HG03378 (cell line): ENCODE results near the gene SULT2B1.
"Not testable (repeated sequence)": the region's sequence is repeated elsewhere in the genome, so short reads cannot be mapped to it uniquely, and the experiment has no call there.

ENCODE experiments used
- ATAC-seq: cut with Tn5 transposase; IDR thresholded peaks from one replicate; pipeline ENCODE4 v1.9.1; 2021; ENCODE audit warnings: mild to moderate bottlenecking, moderate library complexity; ENCODE audit not compliant: unreplicated experiment

SULT2B1 gene

DNA sequence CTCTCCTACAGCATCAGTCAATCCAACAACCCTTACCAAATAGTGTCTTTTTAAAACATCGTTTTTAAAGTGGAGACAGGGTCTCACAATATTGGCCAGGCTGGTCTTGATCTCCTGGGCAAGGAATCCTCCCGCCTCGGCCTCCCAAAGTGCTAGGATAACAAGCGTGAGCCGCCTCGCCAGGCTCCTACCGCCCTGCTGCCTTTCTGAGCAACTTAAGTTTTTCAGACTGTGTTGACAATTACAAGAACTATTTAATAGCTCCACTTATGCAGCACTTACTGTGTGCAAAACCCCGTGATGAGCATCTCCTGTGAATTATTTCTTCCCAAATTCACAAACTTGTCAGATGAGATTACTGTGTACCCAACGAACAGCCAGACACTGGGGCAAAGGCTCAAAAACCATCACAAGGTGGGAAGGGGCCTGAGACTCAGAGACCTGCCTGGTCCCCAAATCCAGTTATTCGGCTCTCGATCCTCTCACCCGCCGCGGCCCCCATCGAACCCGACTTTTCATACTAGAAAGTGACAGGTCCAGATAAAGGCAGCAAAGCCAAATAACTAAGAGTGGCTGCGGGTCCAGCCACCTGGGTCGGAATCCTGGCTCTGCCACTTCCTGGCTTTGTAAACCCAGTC is 66.4 kb downstream of the SULT2B1 start:
- ATAC-seq: no peak

DNA sequence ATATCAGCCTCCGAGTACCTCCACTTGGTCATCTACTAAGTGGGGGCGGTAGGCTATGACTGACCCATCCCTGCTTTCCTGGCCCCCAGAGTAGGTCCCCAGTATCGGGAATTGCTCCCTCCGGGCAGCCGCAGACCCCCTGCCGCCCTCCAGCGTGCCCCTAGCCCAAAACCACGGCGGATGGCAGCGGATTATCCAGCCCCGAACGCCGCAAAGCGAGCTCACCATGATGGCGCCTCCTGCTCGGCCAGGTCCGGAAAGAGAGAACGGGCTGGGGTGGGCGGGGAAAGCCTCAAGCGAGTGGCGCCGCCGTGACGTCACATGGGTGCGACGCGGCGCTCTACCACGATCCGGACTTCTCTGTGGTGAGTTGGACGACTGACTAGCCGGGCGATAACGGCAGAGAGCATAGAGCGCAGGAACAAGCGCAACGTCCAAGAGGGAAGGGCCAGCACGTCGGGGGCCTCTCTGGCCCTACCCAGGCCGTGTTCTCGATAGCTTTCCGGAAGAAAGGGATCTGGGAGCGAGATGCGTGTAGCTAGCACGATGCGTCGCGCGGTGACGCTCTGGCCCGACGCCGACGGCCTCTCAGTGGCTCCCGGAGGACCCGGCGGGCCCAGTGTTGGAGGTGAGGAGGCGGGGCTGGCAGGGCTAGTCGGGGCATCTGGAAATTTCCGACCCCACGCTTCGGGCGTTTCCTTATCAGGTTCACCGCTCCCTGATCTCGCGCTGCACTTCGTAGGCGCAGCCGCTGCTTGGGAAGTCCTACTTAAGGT is 67.1 kb downstream of the SULT2B1 start, which contains the start of the genes RPL18 and SPHK2:
Gene RPL18, minus strand, starts transcription at position 263 of the 776 bp plus-strand sequence. Its CDS starts 35 bp downstream, at position 228.
Gene SPHK2, plus strand, starts transcription at position 591 of the 776 bp plus-strand sequence. CDS start 1,009 bp downstream, outside the sequence.
- ATAC-seq: peak; percentile 79

DNA sequence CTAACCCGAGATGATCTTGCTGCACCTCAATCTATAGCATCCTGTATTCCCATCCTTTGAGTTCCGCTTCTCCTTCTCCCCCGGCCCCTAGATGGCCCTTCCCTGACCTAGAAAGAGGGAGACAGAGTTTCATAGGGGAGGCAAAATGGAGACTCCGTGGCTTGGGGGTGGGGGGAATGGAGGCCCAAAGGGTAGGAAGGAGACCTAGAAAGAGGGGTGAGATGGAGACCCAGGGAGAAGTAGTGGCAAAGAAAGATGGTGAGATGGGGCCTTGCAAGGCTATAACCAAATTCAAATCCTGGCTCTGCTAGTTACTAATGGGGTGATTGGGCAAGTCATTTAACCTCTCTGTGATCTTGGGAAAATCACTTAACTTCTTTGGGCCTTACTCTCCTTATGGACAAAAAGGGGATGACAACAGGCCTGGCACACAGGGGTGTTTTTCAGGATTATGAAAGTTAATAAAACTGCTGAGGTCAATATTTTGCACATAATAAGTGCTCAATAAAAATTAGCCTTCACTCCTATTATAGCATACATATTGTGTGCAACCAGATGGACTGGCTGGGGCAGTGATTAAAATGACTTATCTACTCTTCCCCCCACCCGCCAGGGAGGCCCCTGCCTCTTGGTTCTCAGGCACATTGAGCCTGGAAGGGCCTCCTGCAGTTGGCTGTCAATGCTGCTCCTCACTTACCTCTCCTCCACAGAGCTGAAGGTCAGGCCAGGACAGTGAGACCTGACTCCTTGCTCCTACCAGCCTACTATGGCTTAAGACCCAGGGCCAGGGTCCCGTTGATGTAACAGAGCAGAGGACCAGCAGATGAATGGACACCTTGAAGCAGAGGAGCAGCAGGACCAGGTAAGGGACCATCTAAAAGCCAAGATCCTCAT is 68.0 kb downstream of the SULT2B1 start:
- ATAC-seq: no peak

DNA sequence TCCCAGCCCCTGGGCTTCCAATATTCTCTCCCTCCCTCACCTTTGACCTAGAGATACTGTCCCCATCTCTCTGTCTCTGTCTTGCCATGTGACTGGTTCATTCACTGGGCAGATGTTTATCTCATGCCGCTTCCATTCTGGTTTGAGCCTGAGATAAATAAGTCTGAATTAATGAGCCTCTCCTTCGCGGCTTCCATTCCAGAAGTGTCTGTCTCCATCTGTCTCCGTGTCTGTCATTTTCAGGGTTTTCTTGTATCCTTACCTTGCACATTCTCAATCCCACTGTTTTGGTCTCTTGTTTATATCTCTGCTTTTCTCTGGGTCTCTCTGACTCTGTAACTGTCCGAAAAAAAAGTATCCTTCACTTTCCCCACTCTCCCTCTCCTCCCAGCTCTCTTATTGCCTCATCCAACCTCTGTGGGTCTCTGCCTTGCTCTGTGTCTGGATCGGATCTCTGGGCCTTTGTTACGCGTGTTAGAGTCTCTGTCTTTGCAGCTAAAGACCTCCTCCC is 71.6 kb downstream of the SULT2B1 start:
- no peak for ATAC-seq

DNA sequence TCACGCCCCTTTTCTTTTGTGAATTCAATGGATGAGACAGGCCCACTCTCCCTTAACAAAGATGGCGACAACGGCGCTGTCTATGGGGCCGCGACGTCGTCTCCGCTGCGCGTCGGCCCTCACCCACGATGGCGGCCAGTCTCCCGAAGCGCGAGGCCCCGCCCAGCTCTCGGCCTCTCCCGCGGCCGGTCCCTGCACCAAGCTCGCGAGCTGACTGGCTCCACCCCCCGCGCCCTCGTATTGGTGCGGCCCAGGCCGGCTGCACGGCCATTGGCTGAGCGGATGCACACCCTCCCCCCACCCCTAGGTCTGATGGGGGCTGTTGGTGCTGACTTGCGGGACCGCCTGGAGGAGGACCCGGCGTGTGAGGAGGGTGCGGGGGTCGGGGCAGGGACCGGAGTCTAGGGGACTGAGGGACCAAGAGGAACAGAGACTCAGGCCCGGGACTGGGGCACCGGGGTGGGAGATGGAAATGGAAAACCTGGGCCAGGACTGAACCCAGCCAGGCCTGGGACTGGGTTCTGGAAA is 72.2 kb downstream of the SULT2B1 start:
- no peak for ATAC-seq

DNA sequence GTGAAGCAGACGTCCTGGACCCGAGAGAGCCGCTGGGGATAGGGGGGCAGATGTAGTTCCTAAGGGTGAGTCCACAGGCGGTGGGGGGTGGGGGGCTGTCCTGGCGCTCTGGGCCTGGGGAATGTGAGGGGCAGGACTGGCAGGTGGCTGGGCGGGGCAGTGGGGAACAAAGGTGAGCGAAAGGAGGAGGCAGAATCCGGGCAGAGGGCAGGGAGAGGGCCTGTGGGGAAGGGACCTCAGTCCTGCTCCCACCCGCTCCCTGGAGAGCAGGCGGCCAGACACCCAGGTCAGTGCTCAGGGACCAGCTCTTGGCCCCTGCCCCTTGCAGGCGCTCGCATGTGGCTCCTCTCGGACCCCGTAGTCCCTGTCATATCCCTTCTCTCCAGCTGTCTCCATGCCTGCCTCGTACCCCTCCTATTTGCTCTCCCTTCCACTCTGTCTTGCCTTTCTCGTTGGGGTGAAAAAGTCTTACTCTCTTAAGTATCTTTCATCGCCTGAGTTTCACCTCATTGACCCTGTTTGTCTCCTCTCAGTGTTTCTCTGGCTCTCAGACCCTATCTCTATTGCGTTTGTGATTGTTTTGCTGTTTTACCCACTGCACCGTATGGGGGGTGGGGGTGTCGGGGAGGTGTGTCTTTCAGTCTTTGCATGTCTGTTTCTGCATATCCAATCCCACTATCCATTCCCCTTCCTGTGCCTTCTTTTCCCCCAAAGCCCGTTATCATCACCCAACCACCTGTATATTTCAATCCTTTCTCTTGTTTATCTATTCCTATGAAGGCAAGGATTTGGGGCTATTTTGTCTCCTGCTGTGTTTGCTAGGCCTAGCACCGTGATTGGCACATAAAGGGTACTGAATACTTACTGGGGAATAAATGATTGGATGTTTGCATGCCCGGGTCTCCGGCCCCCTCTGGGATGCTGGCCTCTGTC is 73.1 kb downstream of the SULT2B1 start:
- no peak for ATAC-seq

DNA sequence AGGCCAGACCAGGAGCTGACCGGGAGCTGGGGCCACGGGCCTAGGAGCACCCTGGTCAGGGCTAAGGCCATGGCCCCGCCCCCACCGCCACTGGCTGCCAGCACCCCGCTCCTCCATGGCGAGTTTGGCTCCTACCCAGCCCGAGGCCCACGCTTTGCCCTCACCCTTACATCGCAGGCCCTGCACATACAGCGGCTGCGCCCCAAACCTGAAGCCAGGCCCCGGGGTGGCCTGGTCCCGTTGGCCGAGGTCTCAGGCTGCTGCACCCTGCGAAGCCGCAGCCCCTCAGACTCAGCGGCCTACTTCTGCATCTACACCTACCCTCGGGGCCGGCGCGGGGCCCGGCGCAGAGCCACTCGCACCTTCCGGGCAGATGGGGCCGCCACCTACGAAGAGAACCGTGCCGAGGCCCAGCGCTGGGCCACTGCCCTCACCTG is 73.9 kb downstream of the SULT2B1 start:
- ATAC-seq: no peak

DNA sequence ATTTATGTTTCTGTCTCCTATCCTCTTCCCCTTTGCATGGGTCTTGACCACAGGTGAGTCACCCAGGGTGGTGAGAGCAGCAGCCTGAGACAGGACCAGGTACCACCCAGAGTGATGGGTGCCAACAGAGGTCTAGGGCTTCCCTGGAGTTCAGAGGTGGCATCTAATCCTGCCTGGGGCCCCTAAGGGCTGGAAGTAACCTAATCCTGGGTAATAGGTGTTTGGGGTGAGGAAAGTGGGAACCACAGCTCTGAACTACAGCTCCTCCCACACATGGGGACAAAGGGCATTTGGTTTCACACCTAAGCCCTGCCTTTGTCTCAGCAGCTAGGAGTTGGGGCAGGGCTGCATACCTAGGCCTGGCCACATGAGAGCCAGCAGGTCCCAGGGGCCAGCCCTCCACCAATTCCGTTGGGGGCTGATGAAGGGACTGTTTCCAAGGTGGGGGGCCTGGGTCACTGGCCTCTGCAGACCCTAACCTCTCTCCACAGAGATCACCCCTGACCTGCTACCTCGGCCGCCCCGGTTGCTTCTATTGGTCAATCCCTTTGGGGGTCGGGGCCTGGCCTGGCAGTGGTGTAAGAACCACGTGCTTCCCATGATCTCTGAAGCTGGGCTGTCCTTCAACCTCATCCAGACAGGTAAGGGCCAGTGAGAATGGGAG is 75.4 kb downstream of the SULT2B1 start:
- ATAC-seq: no peak

DNA sequence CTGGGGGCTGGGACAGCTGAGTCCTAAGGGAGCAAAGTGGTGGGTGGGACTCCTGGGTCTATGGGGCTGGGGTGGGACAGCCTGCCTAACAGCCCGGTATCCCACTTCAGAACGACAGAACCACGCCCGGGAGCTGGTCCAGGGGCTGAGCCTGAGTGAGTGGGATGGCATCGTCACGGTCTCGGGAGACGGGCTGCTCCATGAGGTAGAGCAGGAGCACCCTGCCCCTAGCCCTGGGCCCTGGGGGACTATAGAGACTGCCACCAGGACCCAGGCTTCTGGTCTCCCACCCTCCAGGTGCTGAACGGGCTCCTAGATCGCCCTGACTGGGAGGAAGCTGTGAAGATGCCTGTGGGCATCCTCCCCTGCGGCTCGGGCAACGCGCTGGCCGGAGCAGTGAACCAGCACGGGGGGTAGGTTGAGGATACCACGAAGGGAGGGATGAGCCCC is 75.9 kb downstream of the SULT2B1 start:
- ATAC-seq: no peak

DNA sequence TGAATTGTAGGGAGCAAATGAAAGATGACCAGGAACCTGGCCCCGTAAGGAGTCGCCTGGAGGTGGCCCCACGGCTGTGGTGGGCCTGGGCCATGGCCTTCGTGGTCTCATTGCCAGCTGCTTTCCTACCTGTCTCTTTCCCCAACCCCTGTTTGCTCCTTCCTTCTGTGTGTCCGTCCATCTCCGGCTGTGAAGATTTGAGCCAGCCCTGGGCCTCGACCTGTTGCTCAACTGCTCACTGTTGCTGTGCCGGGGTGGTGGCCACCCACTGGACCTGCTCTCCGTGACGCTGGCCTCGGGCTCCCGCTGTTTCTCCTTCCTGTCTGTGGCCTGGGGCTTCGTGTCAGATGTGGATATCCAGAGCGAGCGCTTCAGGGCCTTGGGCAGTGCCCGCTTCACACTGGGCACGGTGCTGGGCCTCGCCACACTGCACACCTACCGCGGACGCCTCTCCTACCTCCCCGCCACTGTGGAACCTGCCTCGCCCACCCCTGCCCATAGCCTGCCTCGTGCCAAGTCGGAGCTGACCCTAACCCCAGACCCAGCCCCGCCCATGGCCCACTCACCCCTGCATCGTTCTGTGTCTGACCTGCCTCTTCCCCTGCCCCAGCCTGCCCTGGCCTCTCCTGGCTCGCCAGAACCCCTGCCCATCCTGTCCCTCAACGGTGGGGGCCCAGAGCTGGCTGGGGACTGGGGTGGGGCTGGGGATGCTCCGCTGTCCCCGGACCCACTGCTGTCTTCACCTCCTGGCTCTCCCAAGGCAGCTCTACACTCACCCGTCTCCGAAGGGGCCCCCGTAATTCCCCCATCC is 76.7 kb downstream of the SULT2B1 start:
- no peak for ATAC-seq

DNA sequence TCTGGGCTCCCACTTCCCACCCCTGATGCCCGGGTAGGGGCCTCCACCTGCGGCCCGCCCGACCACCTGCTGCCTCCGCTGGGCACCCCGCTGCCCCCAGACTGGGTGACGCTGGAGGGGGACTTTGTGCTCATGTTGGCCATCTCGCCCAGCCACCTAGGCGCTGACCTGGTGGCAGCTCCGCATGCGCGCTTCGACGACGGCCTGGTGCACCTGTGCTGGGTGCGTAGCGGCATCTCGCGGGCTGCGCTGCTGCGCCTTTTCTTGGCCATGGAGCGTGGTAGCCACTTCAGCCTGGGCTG is 77.3 kb downstream of the SULT2B1 start:
- no peak for ATAC-seq

DNA sequence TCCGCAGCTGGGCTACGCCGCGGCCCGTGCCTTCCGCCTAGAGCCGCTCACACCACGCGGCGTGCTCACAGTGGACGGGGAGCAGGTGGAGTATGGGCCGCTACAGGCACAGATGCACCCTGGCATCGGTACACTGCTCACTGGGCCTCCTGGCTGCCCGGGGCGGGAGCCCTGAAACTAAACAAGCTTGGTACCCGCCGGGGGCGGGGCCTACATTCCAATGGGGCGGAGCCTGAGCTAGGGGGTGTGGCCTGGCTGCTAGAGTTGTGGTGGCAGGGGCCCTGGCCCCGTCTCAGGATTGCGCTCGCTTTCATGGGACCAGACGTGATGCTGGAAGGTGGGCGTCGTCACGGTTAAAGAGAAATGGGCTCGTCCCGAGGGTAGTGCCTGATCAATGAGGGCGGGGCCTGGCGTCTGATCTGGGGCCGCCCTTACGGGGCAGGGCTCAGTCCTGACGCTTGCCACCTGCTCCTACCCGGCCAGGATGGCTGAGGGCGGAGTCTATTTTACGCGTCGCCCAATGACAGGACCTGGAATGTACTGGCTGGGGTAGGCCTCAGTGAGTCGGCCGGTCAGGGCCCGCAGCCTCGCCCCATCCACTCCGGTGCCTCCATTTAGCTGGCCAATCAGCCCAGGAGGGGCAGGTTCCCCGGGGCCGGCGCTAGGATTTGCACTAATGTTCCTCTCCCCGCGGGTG is 77.8 kb downstream of the SULT2B1 start:
- ATAC-seq: no peak

DNA sequence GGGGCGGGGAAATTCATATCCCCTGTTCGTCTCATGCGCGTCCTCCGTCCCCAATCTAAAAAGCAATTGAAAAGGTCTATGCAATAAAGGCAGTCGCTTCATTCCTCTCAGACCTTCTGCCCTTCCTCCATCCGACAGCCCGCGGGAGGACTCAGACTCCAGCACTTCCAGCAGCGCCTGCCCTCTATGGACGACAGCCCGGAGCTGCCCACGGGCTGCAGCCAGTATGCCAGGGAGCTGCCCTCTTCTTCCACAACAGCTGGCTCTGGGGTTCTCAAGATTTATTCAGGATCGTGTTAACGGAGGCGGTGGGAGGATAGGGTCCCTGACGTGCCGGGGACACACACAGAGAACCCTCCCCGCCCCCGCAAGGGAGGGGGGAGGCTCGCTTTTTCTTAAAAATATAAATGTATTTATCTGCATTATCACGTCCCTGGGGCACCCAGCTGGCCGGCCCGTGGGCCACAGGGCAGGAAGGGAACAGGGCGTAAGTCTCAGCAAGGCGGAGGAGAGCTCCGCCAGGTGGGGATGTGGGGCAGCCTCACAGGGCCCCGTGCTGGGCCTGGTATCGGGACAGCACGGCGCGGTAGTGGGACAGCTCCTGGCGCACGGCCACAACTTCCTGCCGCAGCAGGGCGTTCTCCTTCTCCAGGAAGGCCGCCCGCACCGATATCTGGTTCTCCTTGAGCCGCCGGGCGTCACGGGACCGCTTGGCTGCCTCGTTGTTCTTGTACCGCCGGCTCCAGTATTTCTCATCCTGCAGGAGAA is 78.5 kb downstream of the SULT2B1 start:
- ATAC-seq: no peak

DNA sequence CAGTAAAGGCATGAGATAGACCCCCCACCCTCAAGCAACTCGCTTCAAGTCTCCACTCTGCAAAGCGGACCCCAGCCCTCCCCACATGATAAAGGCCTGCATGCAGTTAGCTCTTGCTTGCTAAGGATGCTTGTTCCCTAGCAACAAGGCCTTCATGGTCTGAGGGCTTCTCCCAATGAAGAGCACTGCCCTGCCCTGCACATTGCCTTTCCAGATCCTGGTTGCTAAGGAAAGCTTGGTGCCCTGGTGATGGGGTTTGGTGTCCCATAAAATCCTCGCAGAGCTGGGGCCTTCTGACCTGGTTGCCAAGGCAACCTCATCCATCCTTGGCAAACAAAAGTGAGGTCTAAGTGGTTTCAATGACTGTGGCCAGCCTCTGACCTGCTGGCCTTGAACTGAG is 79.3 kb downstream of the SULT2B1 start:
- no peak for ATAC-seq

DNA sequence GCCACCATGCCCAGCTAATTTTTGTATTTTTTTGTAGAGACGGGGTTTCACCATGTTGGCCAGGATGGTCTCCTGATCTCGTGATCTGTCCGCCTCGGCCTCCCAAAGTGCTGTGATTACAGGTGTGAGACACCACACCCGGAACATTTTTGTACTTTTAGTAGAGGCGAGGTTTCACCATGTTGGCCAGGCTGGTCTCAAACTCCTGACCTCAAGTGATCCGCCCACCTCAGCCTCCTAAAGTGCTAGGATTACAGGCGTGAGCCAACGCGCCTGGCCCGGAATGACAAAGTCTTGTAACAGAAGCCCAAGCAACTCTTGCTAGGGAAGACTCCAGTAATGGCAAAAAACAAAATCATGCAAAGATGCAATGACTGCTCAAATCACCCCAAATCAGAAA is 80.3 kb downstream of the SULT2B1 start:
- ATAC-seq: not testable (repeated sequence)

DNA sequence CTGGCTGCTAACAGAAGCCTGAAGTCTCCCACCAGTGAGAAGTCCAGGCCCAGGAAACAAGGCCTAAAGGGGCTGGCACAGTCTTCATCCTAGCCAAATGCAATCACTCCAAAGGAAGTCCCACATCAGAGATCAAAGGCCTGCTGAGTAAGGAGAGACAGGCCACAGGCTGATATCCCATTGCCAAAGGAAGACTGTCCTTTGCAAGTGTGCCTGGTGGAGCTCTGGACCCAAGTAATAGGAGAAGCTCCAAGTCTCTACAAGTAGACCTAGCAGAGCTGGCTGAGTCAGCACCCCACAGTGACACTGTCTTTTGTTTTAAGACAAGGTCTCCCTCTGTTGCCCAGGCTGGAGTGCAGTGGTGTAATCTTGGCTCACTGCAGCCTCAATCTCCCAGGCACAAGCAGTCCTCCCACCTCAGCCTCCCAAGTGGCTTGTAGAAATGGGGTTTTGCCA is 80.7 kb downstream of the SULT2B1 start:
- no peak for ATAC-seq
